Endothelial cell of umbilical vein (primary cell): Measurements from ENCODE around the gene MTHFR. TPM values are rescaled to one million over a fixed set of nuclear protein-coding genes. Genes with fewer than 3 reads are reported as not detected.

Experiments used
- BruUV-seq: library from RNA; stranded (reverse); fragments of 400-500 nt; replicated peaks from 2 replicates; lab custom pipeline; 2021; lab: Mats Ljungman, UMichigan
- CTCF ChIA-PET: fragments of 300-600, 350-600 bp; sonication (Branson Sonifier 250); formaldehyde crosslinking; loops from one replicate; lab custom pipeline; 2021; ENCODE audit warnings: antibody characterized with exemption, inconsistent platforms; lab: Charles Lee
- POLR2A ChIA-PET: fragments of 300-600, 350-600 bp; sonication (Branson Sonifier 250); formaldehyde crosslinking; loops from one replicate; lab custom pipeline; 2021; ENCODE audit warnings: antibody characterized with exemption, inconsistent platforms; lab: Charles Lee
- DNase-seq: peaks from one replicate; pipeline ENCODE4 v3.0.0-alpha.2; 2011; ENCODE audit warnings: low read depth, low spot score
- FAIRE-seq: peaks from 2 replicates; lab custom pipeline; 2011; peaks lifted over from hg19 to GRCh38; lab: Jason Lieb, UNC
- H2AFZ ChIP-seq: 2 replicates; pipeline ENCODE4 v1.6.0; 2012; ENCODE audit warnings: low read depth, low read length, control low read depth, inconsistent platforms
- H3K27ac ChIP-seq: 2 replicates; pipeline ENCODE4 v1.5.1; 2011; ENCODE audit warnings: low read depth, mild to moderate bottlenecking, control low read depth, low read length, moderate library complexity; ENCODE audit not compliant: insufficient read depth
- H3K27me3 ChIP-seq, 2 experiments: 2 replicates each; pipeline versions ENCODE4 v1.6.0 to v1.6.1; 2011; ENCODE audit warnings: low read length in 2 of 2, mixed read lengths in 1 of 2; ENCODE audit not compliant: control insufficient read depth in 2 of 2, insufficient read depth in 2 of 2
- H3K36me3 ChIP-seq, 2 experiments: 2 replicates in 1 of 2; 3 replicates in 1 of 2; pipeline ENCODE4 v1.5.1; 2011; ENCODE audit warnings: low read length in 2 of 2, mild to moderate bottlenecking in 1 of 2, moderate library complexity in 1 of 2; ENCODE audit not compliant: control insufficient read depth in 2 of 2, insufficient read depth in 2 of 2; ENCODE audit errors: extremely low read depth in 1 of 2
- H3K4me1 ChIP-seq: 3 replicates; pipeline ENCODE4 v1.5.1; 2011; ENCODE audit warnings: mild to moderate bottlenecking, low read length; ENCODE audit not compliant: control insufficient read depth, insufficient read depth; ENCODE audit errors: extremely low read depth
- H3K4me2 ChIP-seq: 2 replicates; pipeline ENCODE4 v1.6.1; 2011; ENCODE audit warnings: low read length, control low read depth, mixed read lengths; ENCODE audit not compliant: insufficient read depth
- H3K4me3 ChIP-seq, 3 experiments: fragments of 200-600 bp in 1 of 3; sonication (generic), shearing (Covaris generic) in 1 of 3; replicated peaks in 1 of 3; 2 replicates each; pipeline ENCODE4 v1.5.1; 2011 to 2016; ENCODE audit warnings: control low read depth in 3 of 3, low read length in 3 of 3, mild to moderate bottlenecking in 2 of 3, inconsistent platforms in 1 of 3, low read depth in 1 of 3, moderate library complexity in 1 of 3; ENCODE audit not compliant: insufficient read depth in 1 of 3
- H3K79me2 ChIP-seq: 2 replicates; pipeline ENCODE4 v1.6.0; 2012; ENCODE audit warnings: low read length, inconsistent platforms; ENCODE audit not compliant: control insufficient read depth, insufficient read depth
- H3K9ac ChIP-seq: replicated peaks from 2 replicates; pipeline ENCODE3; 2011; ENCODE audit warnings: low read length, control low read depth; ENCODE audit not compliant: insufficient read depth; ENCODE audit errors: extremely low read depth
- H3K9me1 ChIP-seq: replicated peaks from 3 replicates; pipeline ENCODE4 v1.6.0; 2011; ENCODE audit warnings: mild to moderate bottlenecking, low read length; ENCODE audit not compliant: control insufficient read depth, insufficient read depth; ENCODE audit errors: extremely low read depth
- H3K9me3 ChIP-seq: replicated peaks from 2 replicates; pipeline ENCODE4 v1.5.1; 2012; ENCODE audit warnings: low read length, inconsistent platforms; ENCODE audit not compliant: control insufficient read depth, insufficient read depth
- H4K20me1 ChIP-seq: replicated peaks from 2 replicates; pipeline ENCODE3; 2011; ENCODE audit warnings: mild to moderate bottlenecking, low read length; ENCODE audit not compliant: control insufficient read depth, insufficient read depth; ENCODE audit errors: extremely low read depth
- FOS ChIP-seq: IDR thresholded peaks from 2 replicates; pipeline ENCODE4 v1.6.1; 2011; ENCODE audit warnings: mild to moderate bottlenecking, low read length, moderate library complexity, borderline replicate concordance; ENCODE audit not compliant: insufficient read depth
- GATA2 ChIP-seq: IDR thresholded peaks from 2 replicates; pipeline ENCODE4 v1.7.0; 2011; ENCODE audit warnings: low read depth, mild to moderate bottlenecking, moderate library complexity, mixed read lengths, low read length; ENCODE audit not compliant: insufficient read length, insufficient read depth
- JUN ChIP-seq: IDR thresholded peaks from 2 replicates; pipeline ENCODE4 v1.6.1; 2011; ENCODE audit warnings: borderline replicate concordance, low read depth; ENCODE audit not compliant: insufficient read length, insufficient read depth
- MYC ChIP-seq: IDR thresholded peaks from one replicate; pipeline ENCODE4 v1.6.1; 2011; ENCODE audit warnings: mild to moderate bottlenecking, low read depth, low read length
- POLR2A ChIP-seq: IDR thresholded peaks from 2 replicates; pipeline ENCODE4 v1.6.1; 2012; ENCODE audit warnings: low read depth, mild to moderate bottlenecking, control low read depth, low read length
- POLR2AphosphoS5 ChIP-seq: IDR thresholded peaks from 2 replicates; pipeline ENCODE4 v1.6.1; 2012; ENCODE audit warnings: low read depth, mild to moderate bottlenecking, control low read depth, low read length, moderate library complexity; ENCODE audit not compliant: insufficient read depth
- dilution Hi-C: fragments of 300-500 bp; cut with MboI; formaldehyde crosslinking; loops from one replicate; pipeline ENCODE4 v1.15.0; 2019; ENCODE audit warnings: low sequenced_read_pairs; ENCODE audit not compliant: extremely low pct_ligation_motif_present
- intact Hi-C: fragments of 100-400 bp; cut with micrococcal nuclease; formaldehyde crosslinking; loops from one replicate; pipeline ENCODE4 v1.10.0; 2022
- polyA plus RNA-seq, 4 experiments: library from polyadenylated mRNA; depleted of rRNA in 3 of 4; stranded (reverse) in 3 of 4; unstranded in 1 of 4; fragments of >200 nt; gene quantifications; 2 replicates each; pipeline versions ENCODE4 v1.2.1 to v1.2.3, GENCODE V29; 2011 to 2012; ENCODE audit warnings: missing spikeins in 1 of 4
- total RNA-seq: library from RNA; stranded (reverse); gene quantifications from 2 replicates; pipeline ENCODE4 v1.2.3, GENCODE V29; 2021

Gene MTHFR
- total and polyA plus RNA-seq, 2 donors (not counting 3 experiments of a cell fraction or from before 2014, with no cell fraction given) = 13.8 to 25.3 TPM

- TF ChIP-seq MYC = no peak
- TF ChIP-seq FOS = no peak
- TF ChIP-seq GATA2 = no peak
- no peak for TF ChIP-seq POLR2A
- TF ChIP-seq JUN = no peak
- no peak for TF ChIP-seq POLR2AphosphoS5
- BruUV-seq = no TSS peak
- Histone ChIP-seq H3K27ac (no peak overlapping the region), H3K4me3 (no peak overlapping the region), H3K79me2 (no peaks in the 10 kb centered on the region), H3K27me3 (no peaks in the 10 kb centered on the region), H3K9ac (no peak overlapping the region), H3K36me3 (peaks cover 20 to 67% of the 10 kb centered on the region in 2 experiments), H3K4me2 (no peak overlapping the region), H3K4me1 (peaks cover 7% of the 10 kb centered on the region), H3K9me3 (no peaks in the 10 kb centered on the region), H2AFZ (no peak overlapping the region), H3K9me1 (no peaks in the 10 kb centered on the region), H4K20me1 (no peaks in the 10 kb centered on the region)
- ChIA-PET POLR2A (interaction anchor here (0.6 to 2.0 kb wide), 3 partner anchors 71 to 72 kb away, joined by 3 to 11 read pairs (median 6); no protein-coding TSS in a partner anchor), CTCF (interaction anchor here (1.2 to 5.2 kb wide), 7 partner anchors 11 to 195 kb away, joined by 3 to 42 read pairs (median 4); partner anchors contain the start of gene NPPA)
- intact Hi-C loops = no loop called here
- DNase-seq (no peak), FAIRE-seq (no peak)
- dilution Hi-C loops = no loop called here
Observed at GRCh38 chr1:11836955-11837766, 31.4 kb upstream of the MTHFR start.
